GM06990 (cell line): ENCODE data around the gene ACTRT2.

Source experiments
- DNase-seq: peaks from one replicate; pipeline ENCODE4 v3.0.0-alpha.2; 2011; ENCODE audit not compliant: insufficient read length; ENCODE audit errors: extremely low read depth
- H3K27me3 ChIP-seq: replicated peaks from 2 replicates; pipeline ENCODE4 v1.6.0; 2011; ENCODE audit warnings: low read length; ENCODE audit not compliant: control insufficient read depth, insufficient read depth
- H3K36me3 ChIP-seq: 2 replicates; pipeline ENCODE4 v1.5.1; 2011; ENCODE audit warnings: low read length; ENCODE audit not compliant: control insufficient read depth, insufficient read depth
- H3K4me3 ChIP-seq: replicated peaks from 2 replicates; pipeline ENCODE4 v1.5.1; 2011; ENCODE audit warnings: low read depth, mild to moderate bottlenecking, control low read depth, low read length
- TF ChIP-seq, protein P1 (sequence below): IDR thresholded peaks from 2 replicates; pipeline ENCODE4 v1.5.1; 2011; ENCODE audit warnings: low read length, control low read depth, mild to moderate bottlenecking, inconsistent platforms; ENCODE audit not compliant: insufficient read depth, poor library complexity, severe bottlenecking

Gene ACTRT2

DNA sequence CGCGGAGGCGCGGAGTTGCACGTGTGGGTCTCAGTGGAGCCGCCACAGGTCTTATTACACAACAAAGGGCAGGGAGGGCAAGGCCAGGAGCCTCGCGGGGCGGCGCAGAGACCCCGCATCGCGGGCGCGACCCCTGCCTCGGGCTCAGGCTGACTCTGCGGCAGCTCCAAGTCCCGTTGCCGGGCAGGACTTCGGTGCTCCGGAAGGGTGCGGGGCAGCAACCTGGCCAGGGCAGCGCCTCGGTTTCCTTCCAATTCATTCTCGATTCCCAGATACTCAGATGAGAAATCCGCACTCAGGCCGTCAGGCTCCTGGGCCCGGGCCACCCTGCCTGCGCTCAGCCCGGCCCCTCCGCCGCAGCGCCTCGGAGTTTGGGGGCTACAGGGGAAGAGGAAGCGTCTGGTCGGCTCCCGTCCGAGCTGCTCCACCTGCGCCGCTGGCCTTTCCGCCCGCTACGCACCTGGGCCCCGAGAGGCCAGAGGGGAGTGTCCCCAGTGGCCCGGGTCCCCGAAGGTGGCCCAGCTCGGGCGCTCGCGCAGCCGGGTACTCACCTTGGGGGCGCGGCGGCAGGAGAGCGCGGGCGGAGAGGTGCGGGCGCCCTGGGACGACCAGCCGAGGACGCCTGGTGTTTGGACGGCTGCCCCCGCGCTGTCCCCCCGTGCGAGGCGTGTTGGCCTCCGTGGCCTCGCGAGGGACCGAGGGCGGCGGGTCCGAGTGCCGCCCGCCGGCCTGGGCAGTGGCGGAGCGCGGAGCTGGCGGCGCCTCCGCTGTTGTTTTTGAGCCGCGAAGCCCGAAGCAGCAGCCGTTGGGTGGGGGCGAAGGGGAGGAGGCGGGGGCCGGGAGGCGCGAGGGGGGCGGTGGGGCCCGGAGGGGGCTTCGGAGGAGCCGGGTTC lies 46.6 kb downstream of the ACTRT2 start:
- DNase-seq = no peak
- no peaks in the 10 kb centered on the region for H3K36me3 ChIP-seq
- TF ChIP-seq, protein P1, sequence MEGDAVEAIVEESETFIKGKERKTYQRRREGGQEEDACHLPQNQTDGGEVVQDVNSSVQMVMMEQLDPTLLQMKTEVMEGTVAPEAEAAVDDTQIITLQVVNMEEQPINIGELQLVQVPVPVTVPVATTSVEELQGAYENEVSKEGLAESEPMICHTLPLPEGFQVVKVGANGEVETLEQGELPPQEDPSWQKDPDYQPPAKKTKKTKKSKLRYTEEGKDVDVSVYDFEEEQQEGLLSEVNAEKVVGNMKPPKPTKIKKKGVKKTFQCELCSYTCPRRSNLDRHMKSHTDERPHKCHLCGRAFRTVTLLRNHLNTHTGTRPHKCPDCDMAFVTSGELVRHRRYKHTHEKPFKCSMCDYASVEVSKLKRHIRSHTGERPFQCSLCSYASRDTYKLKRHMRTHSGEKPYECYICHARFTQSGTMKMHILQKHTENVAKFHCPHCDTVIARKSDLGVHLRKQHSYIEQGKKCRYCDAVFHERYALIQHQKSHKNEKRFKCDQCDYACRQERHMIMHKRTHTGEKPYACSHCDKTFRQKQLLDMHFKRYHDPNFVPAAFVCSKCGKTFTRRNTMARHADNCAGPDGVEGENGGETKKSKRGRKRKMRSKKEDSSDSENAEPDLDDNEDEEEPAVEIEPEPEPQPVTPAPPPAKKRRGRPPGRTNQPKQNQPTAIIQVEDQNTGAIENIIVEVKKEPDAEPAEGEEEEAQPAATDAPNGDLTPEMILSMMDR = no peak
- H3K27me3 ChIP-seq = no peaks in the 10 kb centered on the region; the same call in 1 of the 2 replicates
- no peak overlapping the region for H3K4me3 ChIP-seq

DNA sequence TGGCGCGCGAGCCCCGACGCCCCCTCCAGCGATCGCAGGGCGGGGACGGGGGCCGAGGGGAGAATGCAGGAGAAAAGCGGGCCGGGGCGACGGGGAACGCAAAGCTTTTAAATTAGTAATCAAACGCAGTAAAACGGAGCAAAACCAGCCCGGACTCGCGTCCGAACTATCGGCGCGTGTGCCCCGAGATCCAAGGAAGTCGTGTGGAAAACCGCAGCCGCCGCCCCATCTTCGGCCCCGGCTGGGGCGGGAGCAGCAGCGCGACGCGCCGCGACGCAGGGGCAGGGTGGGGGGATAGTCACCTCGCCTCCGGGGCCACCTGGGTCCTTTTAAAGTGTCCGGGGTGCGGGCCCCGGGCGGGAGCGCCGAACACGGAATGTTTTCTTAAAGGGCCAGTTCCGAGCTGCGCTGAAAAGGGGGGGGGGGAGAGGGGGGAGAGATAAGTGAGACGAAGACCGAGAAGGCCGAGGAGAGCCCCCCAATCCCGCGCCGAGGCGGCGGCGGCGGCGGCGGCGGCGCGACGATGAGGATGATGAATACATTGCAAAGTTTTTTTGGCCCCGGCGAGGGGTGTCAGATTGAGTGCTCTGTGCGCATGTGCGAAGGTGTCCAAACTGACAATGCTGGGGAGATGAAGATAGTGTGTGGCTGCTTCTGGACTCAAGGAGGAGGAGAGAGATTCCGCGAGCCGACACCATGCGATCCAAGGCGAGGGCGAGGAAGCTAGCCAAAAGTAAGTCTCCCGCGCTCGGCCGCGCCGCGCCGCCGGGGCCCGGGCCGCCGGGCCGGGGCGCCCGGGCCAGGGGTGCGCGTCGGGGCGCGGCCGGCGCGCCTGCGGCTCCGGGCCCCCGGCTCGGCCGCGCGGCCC lies 47.5 kb downstream of the ACTRT2 start, which contains the start of gene PRDM16:
PRDM16 (plus strand) TSS at position 640 of the 868 bp plus-strand sequence; CDS start at position 697, 57 bp downstream.
- TF ChIP-seq, protein P1 = no peak
- H3K4me3 ChIP-seq = no peak within 1 kb of the TSS; the same call in 1 of the 2 replicates
- no peaks in the 10 kb centered on the region; the same call in 1 of the 2 replicates for H3K27me3 ChIP-seq

DNA sequence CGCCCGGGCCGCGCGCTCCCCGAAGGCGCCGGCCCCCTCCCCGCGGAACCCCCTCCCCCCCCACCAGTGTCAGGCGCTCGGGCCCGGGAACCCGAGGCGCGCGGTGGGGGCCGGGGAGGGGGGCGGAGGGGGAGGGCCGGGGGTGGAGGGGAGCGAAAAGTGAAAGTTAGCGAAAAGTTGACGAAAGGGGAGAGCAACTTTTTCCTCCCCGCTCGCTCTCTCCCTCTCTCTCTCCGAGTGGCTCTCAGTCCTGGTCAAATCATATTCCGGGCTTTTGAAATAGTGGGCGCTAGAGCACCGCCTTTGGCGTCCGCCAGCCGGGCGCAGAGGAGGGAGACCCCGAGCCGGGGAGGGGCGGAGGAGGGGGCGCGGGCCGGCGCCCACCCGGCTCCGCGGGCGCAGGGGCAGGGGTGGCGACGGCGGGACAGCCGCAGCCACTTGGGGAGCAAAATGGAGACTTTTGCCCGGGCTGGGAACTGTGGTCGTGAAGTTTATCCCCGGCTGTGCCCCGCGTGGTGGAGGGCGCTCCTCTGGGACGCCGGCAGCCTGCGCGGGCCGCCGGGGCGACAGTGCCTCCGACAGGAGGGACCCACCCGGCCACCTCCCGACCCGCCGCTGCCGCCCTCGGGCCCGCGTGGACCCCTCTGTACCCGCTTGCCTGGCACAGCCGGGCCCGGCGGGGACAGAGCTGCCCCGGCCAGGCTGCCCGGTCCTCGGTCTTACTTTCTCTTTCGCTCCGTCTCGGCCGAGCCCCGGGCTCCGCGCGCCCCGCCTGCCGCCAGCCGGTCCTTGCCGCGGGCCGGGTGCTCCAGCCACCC lies 48.4 kb downstream of the ACTRT2 start:
- TF ChIP-seq, protein P1 = no peak
- Histone ChIP-seq H3K4me3 (no peak overlapping the region; the same call in 1 of the 2 replicates), H3K36me3 (no peaks in the 10 kb centered on the region), H3K27me3 (no peaks in the 10 kb centered on the region; the same call in 1 of the 2 replicates)
- no peak for DNase-seq

More for the DNA sequence above, 47.5 kb downstream of the ACTRT2 start, which contains the start of gene PRDM16:
- no peaks in the 10 kb centered on the region for H3K36me3 ChIP-seq
- DNase-seq = no peak

DNA sequence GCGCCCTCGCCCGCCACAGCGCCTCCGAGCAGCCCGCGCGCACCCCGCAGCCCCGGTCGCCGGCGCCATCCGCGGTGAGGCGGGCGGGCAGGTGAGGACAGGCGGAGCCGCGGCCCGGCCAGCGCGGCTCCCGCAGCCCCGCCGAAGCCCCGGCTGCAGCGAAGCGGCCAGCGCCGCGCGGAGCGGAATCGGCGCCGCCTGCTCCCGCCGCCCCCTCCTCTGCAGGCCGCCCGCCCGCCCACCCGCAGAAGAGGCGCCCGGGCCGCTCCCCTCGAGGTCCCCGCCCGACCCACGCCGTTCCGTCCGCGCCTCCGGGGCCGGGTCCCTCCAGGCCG lies 49.0 kb downstream of the ACTRT2 start:
- Histone ChIP-seq H3K27me3 (no peaks in the 10 kb centered on the region; the same call in 1 of the 2 replicates), H3K4me3 (no peak overlapping the region), H3K36me3 (no peaks in the 10 kb centered on the region)
- DNase-seq = no peak
- TF ChIP-seq, protein P1 = no peak
